ENCODE results near the gene MRC2. TPM values are rescaled to one million over a fixed set of nuclear protein-coding genes. Genes with fewer than 3 reads are reported as not detected.

The MRC2 gene, protein sequence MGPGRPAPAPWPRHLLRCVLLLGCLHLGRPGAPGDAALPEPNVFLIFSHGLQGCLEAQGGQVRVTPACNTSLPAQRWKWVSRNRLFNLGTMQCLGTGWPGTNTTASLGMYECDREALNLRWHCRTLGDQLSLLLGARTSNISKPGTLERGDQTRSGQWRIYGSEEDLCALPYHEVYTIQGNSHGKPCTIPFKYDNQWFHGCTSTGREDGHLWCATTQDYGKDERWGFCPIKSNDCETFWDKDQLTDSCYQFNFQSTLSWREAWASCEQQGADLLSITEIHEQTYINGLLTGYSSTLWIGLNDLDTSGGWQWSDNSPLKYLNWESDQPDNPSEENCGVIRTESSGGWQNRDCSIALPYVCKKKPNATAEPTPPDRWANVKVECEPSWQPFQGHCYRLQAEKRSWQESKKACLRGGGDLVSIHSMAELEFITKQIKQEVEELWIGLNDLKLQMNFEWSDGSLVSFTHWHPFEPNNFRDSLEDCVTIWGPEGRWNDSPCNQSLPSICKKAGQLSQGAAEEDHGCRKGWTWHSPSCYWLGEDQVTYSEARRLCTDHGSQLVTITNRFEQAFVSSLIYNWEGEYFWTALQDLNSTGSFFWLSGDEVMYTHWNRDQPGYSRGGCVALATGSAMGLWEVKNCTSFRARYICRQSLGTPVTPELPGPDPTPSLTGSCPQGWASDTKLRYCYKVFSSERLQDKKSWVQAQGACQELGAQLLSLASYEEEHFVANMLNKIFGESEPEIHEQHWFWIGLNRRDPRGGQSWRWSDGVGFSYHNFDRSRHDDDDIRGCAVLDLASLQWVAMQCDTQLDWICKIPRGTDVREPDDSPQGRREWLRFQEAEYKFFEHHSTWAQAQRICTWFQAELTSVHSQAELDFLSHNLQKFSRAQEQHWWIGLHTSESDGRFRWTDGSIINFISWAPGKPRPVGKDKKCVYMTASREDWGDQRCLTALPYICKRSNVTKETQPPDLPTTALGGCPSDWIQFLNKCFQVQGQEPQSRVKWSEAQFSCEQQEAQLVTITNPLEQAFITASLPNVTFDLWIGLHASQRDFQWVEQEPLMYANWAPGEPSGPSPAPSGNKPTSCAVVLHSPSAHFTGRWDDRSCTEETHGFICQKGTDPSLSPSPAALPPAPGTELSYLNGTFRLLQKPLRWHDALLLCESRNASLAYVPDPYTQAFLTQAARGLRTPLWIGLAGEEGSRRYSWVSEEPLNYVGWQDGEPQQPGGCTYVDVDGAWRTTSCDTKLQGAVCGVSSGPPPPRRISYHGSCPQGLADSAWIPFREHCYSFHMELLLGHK (N-terminal part only)
- total RNA-seq = 418 and 419 TPM in 2 replicates
- long read RNA-seq, partial matches to known transcripts = 1 of 4 reads
- long read RNA-seq, other reads (novel, unspliced or antisense) = 3 of 4 reads

- H3K27ac Mint-ChIP-seq (ENCODE audit: unreplicated experiment) = peak within 1 kb of the TSS; percentile 99
- H3K27me3 Mint-ChIP-seq (ENCODE audit: unreplicated experiment) = no peaks in the 10 kb centered on the region
- no peaks in the 10 kb centered on the region for H3K9me3 Mint-ChIP-seq (ENCODE audit: unreplicated experiment)
- TF ChIP-seq, protein P1, sequence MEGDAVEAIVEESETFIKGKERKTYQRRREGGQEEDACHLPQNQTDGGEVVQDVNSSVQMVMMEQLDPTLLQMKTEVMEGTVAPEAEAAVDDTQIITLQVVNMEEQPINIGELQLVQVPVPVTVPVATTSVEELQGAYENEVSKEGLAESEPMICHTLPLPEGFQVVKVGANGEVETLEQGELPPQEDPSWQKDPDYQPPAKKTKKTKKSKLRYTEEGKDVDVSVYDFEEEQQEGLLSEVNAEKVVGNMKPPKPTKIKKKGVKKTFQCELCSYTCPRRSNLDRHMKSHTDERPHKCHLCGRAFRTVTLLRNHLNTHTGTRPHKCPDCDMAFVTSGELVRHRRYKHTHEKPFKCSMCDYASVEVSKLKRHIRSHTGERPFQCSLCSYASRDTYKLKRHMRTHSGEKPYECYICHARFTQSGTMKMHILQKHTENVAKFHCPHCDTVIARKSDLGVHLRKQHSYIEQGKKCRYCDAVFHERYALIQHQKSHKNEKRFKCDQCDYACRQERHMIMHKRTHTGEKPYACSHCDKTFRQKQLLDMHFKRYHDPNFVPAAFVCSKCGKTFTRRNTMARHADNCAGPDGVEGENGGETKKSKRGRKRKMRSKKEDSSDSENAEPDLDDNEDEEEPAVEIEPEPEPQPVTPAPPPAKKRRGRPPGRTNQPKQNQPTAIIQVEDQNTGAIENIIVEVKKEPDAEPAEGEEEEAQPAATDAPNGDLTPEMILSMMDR (IDR thresholded peaks at IDR 0.05) = no peak
- peaks cover 6% of the 10 kb centered on the region for H3K36me3 Mint-ChIP-seq (ENCODE audit: unreplicated experiment)
- H3K4me1 Mint-ChIP-seq (ENCODE audit: unreplicated experiment) = peaks cover 48% of the 10 kb centered on the region
- peak; percentile 90 for DNase-seq (ENCODE audit: extremely low spot score, unreplicated experiment)
- H3K4me3 Mint-ChIP-seq (ENCODE audit: unreplicated experiment) = peak within 1 kb of the TSS; percentile 95
Measured at GRCh38 chr17:62627219-62627903, at the start of gene MRC2. Gene MRC2 (plus strand): TSS chr17:62627670. CDS start chr17:62627803, 133 bp downstream.

- Mint-ChIP-seq H3K36me3 (ENCODE audit: unreplicated experiment) (peaks cover 51% of the 10 kb centered on the region), H3K27ac (ENCODE audit: unreplicated experiment) (peak overlapping the region; percentile 31)
- no peak for DNase-seq (ENCODE audit: extremely low spot score, unreplicated experiment)
Measured at GRCh38 chr17:62578757-62579487, 48.5 kb upstream of the MRC2 start.

GRCh38 chr17:62580947-62581346, 46.5 kb upstream of the MRC2 start:
- no peak overlapping the region for H3K4me3 Mint-ChIP-seq (ENCODE audit: unreplicated experiment)
- H3K36me3 Mint-ChIP-seq (ENCODE audit: unreplicated experiment) = peaks cover 49% of the 10 kb centered on the region
- H3K27me3 Mint-ChIP-seq (ENCODE audit: unreplicated experiment) = no peaks in the 10 kb centered on the region
- DNase-seq (ENCODE audit: extremely low spot score, unreplicated experiment) = no peak
- H3K9me3 Mint-ChIP-seq (ENCODE audit: unreplicated experiment) = no peaks in the 10 kb centered on the region
- TF ChIP-seq, protein P1 (IDR thresholded peaks at IDR 0.05) = no peak
- H3K27ac Mint-ChIP-seq (ENCODE audit: unreplicated experiment) = no peak overlapping the region
- peaks cover 13% of the 10 kb centered on the region for H3K4me1 Mint-ChIP-seq (ENCODE audit: unreplicated experiment)

More at GRCh38 chr17:62578757-62579487, 48.5 kb upstream of the MRC2 start:
- H3K4me3 Mint-ChIP-seq (ENCODE audit: unreplicated experiment) = no peak overlapping the region
- no peaks in the 10 kb centered on the region for H3K9me3 Mint-ChIP-seq (ENCODE audit: unreplicated experiment)
- no peaks in the 10 kb centered on the region for H3K27me3 Mint-ChIP-seq (ENCODE audit: unreplicated experiment)
- TF ChIP-seq, protein P1 (IDR thresholded peaks at IDR 0.05) = no peak
- peaks cover 19% of the 10 kb centered on the region for H3K4me1 Mint-ChIP-seq (ENCODE audit: unreplicated experiment)

- Mint-ChIP-seq H3K4me3 (ENCODE audit: unreplicated experiment) (no peak overlapping the region), H3K27ac (ENCODE audit: unreplicated experiment) (no peak overlapping the region), H3K27me3 (ENCODE audit: unreplicated experiment) (no peaks in the 10 kb centered on the region), H3K9me3 (ENCODE audit: unreplicated experiment) (no peaks in the 10 kb centered on the region), H3K36me3 (ENCODE audit: unreplicated experiment) (peaks cover 46% of the 10 kb centered on the region), H3K4me1 (ENCODE audit: unreplicated experiment) (peaks cover 13% of the 10 kb centered on the region)
- TF ChIP-seq, protein P1 (IDR thresholded peaks at IDR 0.05) = no peak
- no peak for DNase-seq (ENCODE audit: extremely low spot score, unreplicated experiment)
Measured at GRCh38 chr17:62581764-62582163, 45.7 kb upstream of the MRC2 start.
